Measurements from ENCODE around the gene EPX. TPM values are rescaled to one million over a fixed set of nuclear protein-coding genes. Genes with fewer than 3 reads are reported as not detected.

The EPX gene
- total RNA-seq, 6 experiments from 2014 or later, result 0.07 TPM; not detected in 5

DNA sequence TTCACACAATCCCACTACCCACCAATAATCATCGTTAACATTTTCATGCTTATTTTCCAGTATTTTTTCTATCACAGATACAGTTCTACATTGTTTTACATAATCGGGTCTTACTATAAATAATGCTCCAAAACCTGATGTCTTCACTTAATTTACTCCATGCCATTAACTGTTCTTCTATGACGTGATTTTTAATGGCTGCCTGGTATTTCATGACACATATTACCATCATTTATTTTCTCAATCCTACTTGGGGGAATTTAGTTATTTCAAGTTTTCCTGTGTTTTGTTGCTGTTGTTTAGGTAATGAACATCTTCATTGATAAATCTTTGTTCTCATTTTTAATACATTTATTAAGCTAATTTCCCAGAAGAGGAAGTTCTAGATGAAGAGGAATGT lies 60.6 kb downstream of the EPX start:
- H3K27ac ChIP-seq, result no peak overlapping the region
- intact Hi-C loops (cut with DNase I), result no loop called here
- DNase-seq, result no peak
- no peaks in the 10 kb centered on the region for H3K9me3 ChIP-seq
- no peak overlapping the region for H3K4me3 ChIP-seq
- no peak for ATAC-seq
- no peak for TF ChIP-seq POLR2A (IDR thresholded peaks at IDR 0.05)
- TF ChIP-seq, protein P1, sequence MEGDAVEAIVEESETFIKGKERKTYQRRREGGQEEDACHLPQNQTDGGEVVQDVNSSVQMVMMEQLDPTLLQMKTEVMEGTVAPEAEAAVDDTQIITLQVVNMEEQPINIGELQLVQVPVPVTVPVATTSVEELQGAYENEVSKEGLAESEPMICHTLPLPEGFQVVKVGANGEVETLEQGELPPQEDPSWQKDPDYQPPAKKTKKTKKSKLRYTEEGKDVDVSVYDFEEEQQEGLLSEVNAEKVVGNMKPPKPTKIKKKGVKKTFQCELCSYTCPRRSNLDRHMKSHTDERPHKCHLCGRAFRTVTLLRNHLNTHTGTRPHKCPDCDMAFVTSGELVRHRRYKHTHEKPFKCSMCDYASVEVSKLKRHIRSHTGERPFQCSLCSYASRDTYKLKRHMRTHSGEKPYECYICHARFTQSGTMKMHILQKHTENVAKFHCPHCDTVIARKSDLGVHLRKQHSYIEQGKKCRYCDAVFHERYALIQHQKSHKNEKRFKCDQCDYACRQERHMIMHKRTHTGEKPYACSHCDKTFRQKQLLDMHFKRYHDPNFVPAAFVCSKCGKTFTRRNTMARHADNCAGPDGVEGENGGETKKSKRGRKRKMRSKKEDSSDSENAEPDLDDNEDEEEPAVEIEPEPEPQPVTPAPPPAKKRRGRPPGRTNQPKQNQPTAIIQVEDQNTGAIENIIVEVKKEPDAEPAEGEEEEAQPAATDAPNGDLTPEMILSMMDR (IDR thresholded peaks at IDR 0.05), result no peak
- no peaks in the 10 kb centered on the region for H3K27me3 ChIP-seq
- peaks cover 0 to 5% (median 1%) of the 10 kb centered on the region in 4 donors for H3K4me1 ChIP-seq
- WGBS (ENCODE audit: insufficient coverage, low coverage, low lambda C conversion rate, missing lambda C conversion rate), result 63% methylated on average over 3 of the region's 3 CpGs
- H3K36me3 ChIP-seq, result no peaks in the 10 kb centered on the region

Other genes with a start within 250 kb of the EPX start
- 1 to 10 TPM; 4.0 to 8.5 (median 5.5) TPM for gene CUEDC1, start 237.3 kb upstream of the EPX start, total RNA-seq
- 10 to 100 TPM; 13.0 to 19.3 (median 14.6) TPM for gene VEZF1, start 204.5 kb upstream of the EPX start, total RNA-seq
- 10 to 100 TPM; 55.7 to 92.0 (median 80.0) TPM for gene SRSF1, start 185.5 kb upstream of the EPX start, total RNA-seq
- 10 to 100 TPM; 13.3 to 28.7 (median 17.7) TPM for gene DYNLL2, start 109.3 kb upstream of the EPX start, total RNA-seq
- not detected for gene OR4D1, start 44.3 kb upstream of the EPX start, total RNA-seq
- gene OR4D2, start 25.7 kb upstream of the EPX start, total RNA-seq, result not detected
- 1 to 10 TPM; 3.3 to 9.2 (median 7.2) TPM for gene MKS1, start 26.5 kb downstream of the EPX start, total RNA-seq
- gene LPO, start 45.9 kb downstream of the EPX start, total RNA-seq, result not detected
- gene MPO, start 88.2 kb downstream of the EPX start, total RNA-seq, result 1 to 10 TPM in 2 of 6 experiments, under 1 TPM in 2, not detected in 2; 0.26 to 4.2 (median 1.9) TPM
- 1 to 10 TPM in 5 of 6 experiments, under 1 TPM in 1; 0.87 to 8.3 (median 3.8) TPM for gene TSPOAP1, start 136.1 kb downstream of the EPX start, total RNA-seq
- gene SUPT4H1, start 159.5 kb downstream of the EPX start, total RNA-seq, result 10 to 100 TPM; 24.8 to 50.9 (median 37.0) TPM
- gene RNF43, start 224.8 kb downstream of the EPX start, total RNA-seq, result 10 to 100 TPM in 2 of 6 experiments, 1 to 10 TPM in 4; 1.7 to 11.5 (median 6.0) TPM

All from right lobe of liver (tissue), 6 donors.